Superior temporal gyrus (tissue), 1 donor: ENCODE results near the gene LOXL3.

Experiments
- DNase-seq: peaks from one replicate; pipeline ENCODE4 v3.0.0-alpha.2; 2016; ENCODE audit errors: extremely low spot score

Gene LOXL3

DNA sequence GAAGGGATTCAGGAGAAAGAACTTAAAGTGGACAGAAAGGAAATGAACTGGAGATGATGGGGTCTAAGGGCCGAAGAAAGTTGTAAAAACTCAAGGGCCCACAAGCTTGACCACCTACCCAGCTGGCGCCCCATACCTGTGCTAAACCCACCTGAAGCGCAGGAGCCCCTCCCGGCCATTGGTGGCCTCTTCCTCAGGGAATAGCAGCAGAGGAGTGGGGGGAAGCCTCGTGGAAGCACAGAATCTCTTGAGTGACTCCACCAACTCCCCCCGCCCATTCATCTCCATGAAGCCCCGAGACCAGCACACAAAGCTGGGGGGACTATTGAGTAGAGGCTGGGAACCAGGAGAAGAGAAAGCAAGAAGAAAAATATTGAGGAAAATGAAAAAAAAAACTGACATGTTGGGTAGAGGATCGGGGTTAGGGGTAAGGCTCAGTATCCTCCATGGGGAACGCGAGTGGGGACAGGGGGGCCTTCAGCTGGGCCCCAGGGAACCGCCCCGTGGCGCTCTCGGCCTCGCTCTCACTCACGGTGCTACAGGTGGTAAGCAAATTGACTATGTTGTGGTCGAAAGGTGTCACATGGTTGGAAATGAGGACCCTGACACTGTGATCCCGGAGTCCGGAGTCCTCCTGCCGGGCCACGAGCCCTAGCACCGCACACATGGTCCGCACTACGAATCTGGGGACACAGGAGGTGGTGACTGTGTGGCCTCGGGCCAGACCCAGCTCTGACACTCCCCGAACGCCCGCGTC is 25.0 kb downstream of the LOXL3 start:
- DNase-seq, result no peak

GRCh38 chr2:74527741-74528140 is 26.0 kb downstream of the LOXL3 start:
- no peak for DNase-seq

GRCh38 chr2:74526649-74527230 is 27.0 kb downstream of the LOXL3 start:
- no peak for DNase-seq

GRCh38 chr2:74525717-74526648 is 27.8 kb downstream of the LOXL3 start, which contains the start of gene DQX1:
DQX1 (minus strand) TSS chr2:74526231; CDS start chr2:74525729, 502 bp downstream.
- DNase-seq, result no peak

DNA sequence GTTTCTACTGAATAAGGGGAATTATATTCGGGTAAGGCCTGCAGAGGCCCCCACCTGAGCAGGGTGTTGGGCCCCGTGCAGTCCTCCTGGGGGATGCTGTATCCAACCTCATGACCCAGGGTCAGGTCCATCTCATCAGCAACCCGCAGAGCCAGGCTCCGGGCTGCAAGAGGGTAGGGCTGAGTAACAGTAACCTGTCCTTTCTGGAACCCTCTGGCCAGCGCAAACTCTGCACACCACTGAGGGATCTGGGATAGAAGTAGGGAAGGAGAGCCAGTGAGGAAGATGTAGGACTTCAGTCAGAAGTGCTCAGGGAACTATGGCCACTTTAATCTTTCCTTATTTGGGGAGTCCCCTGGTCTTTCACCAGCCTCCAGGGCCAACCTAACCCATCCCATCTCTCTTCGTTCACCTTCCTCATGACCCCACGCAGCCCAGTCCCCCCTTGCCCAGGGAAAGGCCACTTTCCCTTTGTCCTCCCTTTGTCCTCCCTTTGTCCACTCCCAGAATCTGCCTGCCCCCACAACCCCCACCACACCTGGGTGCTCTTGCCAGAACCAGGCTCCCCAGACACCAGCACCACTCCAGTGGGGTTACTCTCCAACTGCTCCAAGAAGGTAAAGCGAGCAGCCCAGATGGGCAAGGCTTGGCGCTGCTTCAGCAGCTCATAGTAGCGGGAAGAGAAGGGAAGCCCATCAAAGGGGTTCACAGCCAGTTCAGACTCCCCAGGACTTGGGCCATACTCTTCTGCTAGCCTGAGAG is 28.6 kb downstream of the LOXL3 start:
- DNase-seq, result no peak

DNA sequence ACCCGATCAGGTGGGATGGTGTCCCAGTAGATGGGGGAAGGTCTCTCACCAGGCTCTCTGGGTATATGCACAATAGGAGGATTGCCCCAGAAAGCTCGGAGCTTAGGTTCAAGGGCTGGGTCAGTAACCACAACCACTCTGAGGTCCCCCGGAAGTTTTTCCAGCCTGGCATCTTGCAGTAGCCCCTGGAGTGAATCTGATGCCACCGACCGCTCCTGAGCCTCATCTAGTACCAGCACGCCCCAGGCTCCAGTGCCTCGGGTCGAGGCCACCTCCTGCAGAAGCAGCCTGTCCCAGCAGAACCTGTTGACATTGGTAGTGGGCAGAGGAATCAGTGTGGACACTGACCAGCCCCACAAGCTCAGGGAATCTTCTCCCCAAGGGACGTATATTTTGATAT is 29.7 kb downstream of the LOXL3 start:
- DNase-seq, result no peak

DNA sequence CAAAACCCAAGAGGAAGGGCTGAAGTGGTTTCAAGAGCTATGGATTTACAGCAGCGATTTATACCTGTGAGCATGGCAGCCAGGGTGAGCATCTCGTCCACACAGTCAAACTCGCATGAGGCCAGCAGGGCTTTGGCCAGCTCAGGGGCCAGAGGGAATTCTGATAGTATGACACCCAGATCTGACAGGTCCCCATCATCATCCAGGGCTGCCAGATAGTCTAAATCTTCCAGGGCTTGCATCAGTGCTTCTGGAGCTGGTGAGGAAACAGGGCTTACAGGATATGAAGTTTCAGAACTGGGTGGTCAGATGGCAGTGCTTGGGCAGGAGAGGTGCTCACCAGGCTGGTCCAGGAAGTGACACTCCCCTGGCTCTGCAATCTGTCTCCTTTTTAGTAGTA is 31.2 kb downstream of the LOXL3 start:
- DNase-seq, result no peak

DNA sequence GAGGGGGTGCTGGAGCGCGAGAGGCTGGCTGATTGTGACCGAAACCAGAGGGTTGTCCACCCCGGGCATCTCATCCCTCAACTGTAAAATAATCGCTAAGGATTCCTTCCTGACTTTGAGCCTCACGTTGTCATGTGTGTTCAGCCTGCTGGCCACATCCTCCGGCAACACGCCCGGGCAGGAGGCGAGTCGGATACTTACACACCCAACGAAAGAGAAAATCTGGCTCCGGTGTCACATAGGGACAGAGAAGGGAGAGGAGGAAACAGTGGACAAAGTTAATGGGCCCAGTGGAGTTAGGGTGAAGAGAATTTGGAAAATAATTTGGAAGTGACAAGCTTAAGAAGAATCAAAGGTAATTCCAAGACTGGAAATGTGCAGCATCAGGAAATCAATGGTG is 37.1 kb downstream of the LOXL3 start:
- no peak for DNase-seq

DNA sequence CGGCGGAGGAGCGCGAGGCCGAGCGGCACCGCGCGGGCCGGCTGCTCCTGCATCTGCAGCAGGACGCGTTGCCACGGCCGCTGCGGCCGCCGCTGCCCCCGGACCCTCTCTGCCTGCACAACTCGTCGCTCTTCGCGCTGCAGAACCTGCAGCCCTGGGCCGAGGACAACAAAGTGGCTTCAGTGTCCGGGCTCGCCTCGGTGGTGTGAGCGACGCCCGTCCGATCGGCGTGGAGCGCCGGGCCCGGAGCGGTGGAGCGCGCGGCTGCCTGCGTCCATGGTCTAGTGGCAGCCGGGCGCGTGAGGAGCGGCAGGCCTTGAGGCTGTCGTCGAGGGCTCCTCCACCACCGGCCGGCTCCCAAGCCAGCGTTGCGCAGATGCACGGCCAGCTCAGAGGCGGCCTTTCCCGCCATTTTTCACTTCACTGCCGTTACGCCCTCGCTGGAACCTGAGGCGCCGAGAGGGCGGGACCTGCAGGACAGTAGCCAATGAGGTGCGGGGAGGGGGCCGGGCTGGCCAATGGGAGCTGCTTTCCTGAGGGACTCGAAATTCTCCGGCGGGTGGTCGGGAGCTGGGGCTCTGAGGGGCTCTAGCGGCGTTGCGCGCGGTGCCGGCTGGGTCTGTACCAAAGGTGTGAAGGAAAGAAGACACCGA is 37.6 kb downstream of the LOXL3 start:
- no peak for DNase-seq

GRCh38 chr2:74515271-74515980 is 38.3 kb downstream of the LOXL3 start:
- DNase-seq, result no peak

GRCh38 chr2:74514368-74515270 is 39.1 kb downstream of the LOXL3 start, which contains the start of gene TLX2:
TLX2 (plus strand) TSS chr2:74514450; CDS start chr2:74514807, 357 bp downstream.
- no peak for DNase-seq

GRCh38 chr2:74513605-74514367 is 40.0 kb downstream of the LOXL3 start:
- DNase-seq, result no peak

GRCh38 chr2:74512744-74513604 is 40.8 kb downstream of the LOXL3 start:
- DNase-seq, result no peak

- DNase-seq, result no peak
Observed at GRCh38 chr2:74511104-74511989, 42.4 kb downstream of the LOXL3 start.

DNA sequence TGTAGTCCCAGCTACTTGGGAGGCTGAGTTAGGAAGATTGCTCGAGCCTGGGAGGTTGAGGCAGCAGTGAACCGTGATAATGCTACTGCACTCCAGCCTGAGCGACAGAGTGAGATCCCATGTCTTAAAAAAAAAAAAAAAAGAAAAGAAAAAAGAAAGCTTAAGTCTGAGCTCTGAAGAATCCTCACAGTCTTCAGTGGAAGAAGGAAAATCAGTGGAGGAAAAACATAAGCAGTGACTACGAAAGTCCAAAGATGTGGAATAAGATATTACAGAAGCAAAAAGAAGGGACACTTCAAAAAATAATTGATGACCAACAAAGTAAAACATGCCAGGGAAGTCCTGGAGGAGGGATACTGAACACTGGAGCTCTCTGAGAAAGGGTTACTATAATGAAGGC is 43.5 kb downstream of the LOXL3 start:
- no peak for DNase-seq

DNA sequence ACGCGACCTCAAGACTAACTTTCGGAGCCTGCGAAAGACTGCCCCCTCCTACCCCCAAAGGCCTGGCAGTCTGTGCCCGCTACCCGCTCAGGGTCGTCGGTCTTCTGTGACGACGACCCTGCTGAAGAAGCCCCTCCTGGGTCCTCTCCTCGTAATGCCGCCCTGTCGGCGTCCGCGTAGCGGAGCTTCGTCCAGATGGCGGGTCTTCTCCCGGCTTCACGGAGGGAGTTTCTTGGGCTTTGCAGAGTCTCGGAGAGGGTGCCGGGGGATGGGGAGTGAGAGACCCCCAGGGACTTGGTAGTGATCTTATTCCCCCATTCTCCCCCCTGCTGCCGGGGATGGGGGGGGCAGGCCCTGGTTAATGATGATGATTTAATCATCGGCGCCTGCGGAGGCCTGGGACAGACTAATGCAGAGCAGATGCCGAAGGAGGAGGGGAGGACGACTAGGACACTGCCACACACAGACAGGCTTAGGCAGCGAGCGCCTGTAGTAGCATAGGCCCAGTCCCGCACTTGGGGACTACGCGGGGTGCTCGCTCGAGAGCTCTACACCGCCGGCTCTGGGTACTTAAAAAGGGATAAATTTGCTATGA is 45.7 kb downstream of the LOXL3 start:
- DNase-seq, result no peak
